ENCODE results near the gene PRTG. TPM values are rescaled to one million over a fixed set of nuclear protein-coding genes. Genes with fewer than 3 reads are reported as not detected.

Gene PRTG
- total RNA-seq, 4 donors from 2014 or later, result 4.1 to 37.2 (median 23.3) TPM

DNA sequence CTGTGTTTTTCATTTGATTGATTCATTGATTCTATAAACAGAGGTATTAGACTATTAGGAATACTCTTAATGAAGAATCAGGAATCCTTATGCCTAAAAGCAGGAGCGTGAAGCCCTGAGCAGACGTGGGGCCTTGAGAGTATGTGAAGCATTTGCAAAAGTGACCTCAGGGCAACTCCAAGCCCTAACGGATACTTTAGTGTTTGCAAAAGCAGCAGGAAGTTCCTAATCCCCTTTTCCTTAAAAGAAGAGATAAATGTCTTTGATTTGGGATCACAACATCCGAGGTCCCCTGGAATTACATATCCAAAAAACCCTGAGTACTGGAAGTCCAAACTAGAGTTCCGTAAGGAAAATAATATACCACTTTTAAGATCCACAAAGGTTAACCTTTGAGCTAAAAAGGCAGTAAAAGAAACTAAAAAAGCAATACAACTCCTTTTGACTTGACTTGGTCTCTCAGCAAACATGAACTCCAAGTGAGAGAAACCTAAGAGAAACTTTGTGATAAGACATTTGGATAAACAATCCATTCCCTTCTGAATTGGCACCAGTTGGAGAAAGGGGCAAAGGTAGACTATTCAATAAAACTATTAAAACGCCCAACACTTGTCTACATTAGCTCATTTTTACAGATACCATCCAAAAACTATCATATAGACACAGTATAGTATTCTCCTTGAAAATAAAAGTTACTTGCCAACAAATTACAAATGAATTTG, 27.4 kb downstream of the PRTG start:
- no peaks in the 10 kb centered on the region for H3K4me1 ChIP-seq
- no peak overlapping the region for H3K27ac ChIP-seq
- TF ChIP-seq POLR2A (IDR thresholded peaks at IDR 0.05), result no peak
- TF ChIP-seq, protein P1, sequence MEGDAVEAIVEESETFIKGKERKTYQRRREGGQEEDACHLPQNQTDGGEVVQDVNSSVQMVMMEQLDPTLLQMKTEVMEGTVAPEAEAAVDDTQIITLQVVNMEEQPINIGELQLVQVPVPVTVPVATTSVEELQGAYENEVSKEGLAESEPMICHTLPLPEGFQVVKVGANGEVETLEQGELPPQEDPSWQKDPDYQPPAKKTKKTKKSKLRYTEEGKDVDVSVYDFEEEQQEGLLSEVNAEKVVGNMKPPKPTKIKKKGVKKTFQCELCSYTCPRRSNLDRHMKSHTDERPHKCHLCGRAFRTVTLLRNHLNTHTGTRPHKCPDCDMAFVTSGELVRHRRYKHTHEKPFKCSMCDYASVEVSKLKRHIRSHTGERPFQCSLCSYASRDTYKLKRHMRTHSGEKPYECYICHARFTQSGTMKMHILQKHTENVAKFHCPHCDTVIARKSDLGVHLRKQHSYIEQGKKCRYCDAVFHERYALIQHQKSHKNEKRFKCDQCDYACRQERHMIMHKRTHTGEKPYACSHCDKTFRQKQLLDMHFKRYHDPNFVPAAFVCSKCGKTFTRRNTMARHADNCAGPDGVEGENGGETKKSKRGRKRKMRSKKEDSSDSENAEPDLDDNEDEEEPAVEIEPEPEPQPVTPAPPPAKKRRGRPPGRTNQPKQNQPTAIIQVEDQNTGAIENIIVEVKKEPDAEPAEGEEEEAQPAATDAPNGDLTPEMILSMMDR (IDR thresholded peaks at IDR 0.05), result no peak
- no peaks in the 10 kb centered on the region for H3K36me3 ChIP-seq
- H3K4me3 ChIP-seq, result no peak overlapping the region
- no peak for DNase-seq
- intact Hi-C loops (cut with DNase I; ENCODE audit: low total_unique reads), result no loop called here
- H3K9me3 ChIP-seq, result no peaks in the 10 kb centered on the region
- no peaks in the 10 kb centered on the region for H3K27me3 ChIP-seq

DNA sequence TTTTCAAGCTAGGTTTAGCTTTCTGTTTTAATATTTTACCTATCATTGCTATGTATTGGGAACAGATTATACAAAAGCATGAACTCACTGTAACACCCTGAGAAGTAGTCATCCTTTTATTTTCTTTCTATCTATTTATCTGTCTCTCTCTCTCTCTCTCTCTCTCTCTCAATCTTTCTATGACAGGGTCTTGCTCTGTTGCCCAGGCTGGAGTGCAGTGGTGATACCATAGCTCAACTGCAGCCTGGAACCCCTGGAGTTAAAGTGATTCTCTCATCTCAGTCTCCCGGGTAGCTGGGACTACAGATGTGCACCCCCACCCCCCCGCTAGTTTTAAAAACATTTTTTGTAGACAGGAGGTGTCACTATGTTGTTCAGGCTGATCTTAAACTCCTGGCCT, 28.9 kb downstream of the PRTG start:
- no peak for TF ChIP-seq POLR2A (IDR thresholded peaks at IDR 0.05)
- TF ChIP-seq, protein P1 (IDR thresholded peaks at IDR 0.05), result no peak
- Histone ChIP-seq H3K9me3 (no peaks in the 10 kb centered on the region), H3K36me3 (no peaks in the 10 kb centered on the region), H3K4me3 (no peak overlapping the region), H3K4me1 (no peaks in the 10 kb centered on the region), H3K27me3 (no peaks in the 10 kb centered on the region), H3K27ac (no peak overlapping the region)
- intact Hi-C loops (cut with DNase I; ENCODE audit: low total_unique reads), result no loop called here
- DNase-seq, result no peak

DNA sequence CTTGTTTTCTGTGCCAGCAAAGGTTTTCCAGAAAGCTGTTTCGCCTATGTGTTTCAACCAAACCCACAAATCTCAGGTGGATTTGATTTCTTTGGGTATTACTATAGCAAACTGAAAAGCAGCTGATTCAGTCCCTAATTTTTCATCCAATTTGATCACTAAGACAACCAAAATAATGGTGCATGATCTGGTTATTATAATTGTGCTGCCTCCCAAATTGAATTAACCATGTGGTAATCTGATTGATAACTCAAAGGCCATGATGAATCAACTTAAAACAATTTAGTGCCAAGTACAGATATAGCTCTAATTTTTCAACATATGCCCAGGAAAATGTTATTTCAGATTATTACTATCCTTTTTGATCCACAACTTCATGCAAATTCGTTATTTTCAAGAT, 30.6 kb downstream of the PRTG start:
- intact Hi-C loops (cut with DNase I; ENCODE audit: low total_unique reads), result no loop called here
- no peak for DNase-seq
- Histone ChIP-seq H3K4me3 (no peak overlapping the region), H3K27me3 (no peaks in the 10 kb centered on the region), H3K9me3 (no peaks in the 10 kb centered on the region), H3K27ac (no peak overlapping the region), H3K36me3 (no peaks in the 10 kb centered on the region), H3K4me1 (no peaks in the 10 kb centered on the region)
- TF ChIP-seq, protein P1 (IDR thresholded peaks at IDR 0.05), result no peak
- TF ChIP-seq POLR2A (IDR thresholded peaks at IDR 0.05), result no peak

DNA sequence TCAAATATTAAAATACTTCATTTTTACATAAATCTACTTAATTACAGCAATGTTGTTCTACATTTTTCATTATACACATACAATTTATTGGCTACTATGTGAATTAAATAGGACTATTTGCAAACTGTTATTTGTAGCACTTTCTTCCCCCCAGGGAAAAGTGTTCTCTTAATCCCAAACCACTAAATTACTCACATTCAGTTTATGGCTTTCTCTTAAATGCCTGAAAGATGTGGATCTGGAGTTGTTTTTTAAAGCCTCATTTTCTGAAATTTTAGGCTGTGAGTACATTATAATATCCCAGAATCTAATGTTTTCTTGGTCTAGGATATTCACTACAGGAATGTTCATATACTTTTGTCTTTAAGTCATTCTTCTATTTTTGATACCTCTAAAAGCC, 32.7 kb downstream of the PRTG start:
- TF ChIP-seq POLR2A (IDR thresholded peaks at IDR 0.05), result no peak
- TF ChIP-seq, protein P1 (IDR thresholded peaks at IDR 0.05), result no peak
- no peak for DNase-seq
- H3K27me3 ChIP-seq, result no peaks in the 10 kb centered on the region
- H3K4me3 ChIP-seq, result no peak overlapping the region
- intact Hi-C loops (cut with DNase I; ENCODE audit: low total_unique reads), result no loop called here
- H3K4me1 ChIP-seq, result no peaks in the 10 kb centered on the region
- H3K9me3 ChIP-seq, result no peaks in the 10 kb centered on the region
- H3K27ac ChIP-seq, result no peak overlapping the region
- no peaks in the 10 kb centered on the region for H3K36me3 ChIP-seq

DNA sequence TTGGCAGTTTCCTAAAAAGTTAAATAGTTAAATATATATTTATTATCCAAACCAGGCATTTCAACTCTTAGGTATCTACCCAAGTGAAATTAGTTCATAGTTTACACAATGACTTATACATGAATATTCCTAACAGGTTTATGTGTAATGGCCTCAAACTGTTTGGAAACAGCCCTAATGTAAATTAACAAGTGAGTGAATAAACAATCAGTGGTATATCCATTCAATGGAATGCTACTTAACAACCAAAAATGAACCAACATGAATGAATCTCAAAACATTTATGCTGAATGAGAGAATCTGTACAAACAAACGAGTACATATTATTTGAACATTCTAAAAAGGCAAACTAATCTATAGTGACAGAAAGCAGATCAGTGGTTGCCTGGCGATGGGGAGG, 33.5 kb downstream of the PRTG start:
- no peak for TF ChIP-seq POLR2A (IDR thresholded peaks at IDR 0.05)
- TF ChIP-seq, protein P1 (IDR thresholded peaks at IDR 0.05), result no peak
- Histone ChIP-seq H3K36me3 (no peaks in the 10 kb centered on the region), H3K27me3 (no peaks in the 10 kb centered on the region), H3K9me3 (no peaks in the 10 kb centered on the region), H3K4me3 (no peak overlapping the region), H3K27ac (no peak overlapping the region), H3K4me1 (no peaks in the 10 kb centered on the region)
- intact Hi-C loops (cut with DNase I; ENCODE audit: low total_unique reads), result no loop called here
- no peak for DNase-seq

Data from uterus (tissue), 4 donors.